Adrenal gland (tissue), 5 donors: ENCODE measurements around the gene MYEF2.

ENCODE experiments used
- CTCF ChIP-seq, 6 experiments: fragments of 450-650 bp in 4 of 6; fragments of 200-600 bp in 2 of 6; sonication (generic) in 1 of 6; IDR thresholded peaks; 1 replicate in 5 of 6; 2 replicates in 1 of 6; pipeline versions ENCODE4 v1.5.1 to v1.8.0; 2016 to 2021; ENCODE audit warnings: antibody characterized with exemption in 6 of 6, mild to moderate bottlenecking in 2 of 6, moderate library complexity in 1 of 6
- POLR2A ChIP-seq, 2 donors: fragments of 450-650 bp; IDR thresholded peaks; one replicate each; pipeline ENCODE4 v1.6.1; 2017; ENCODE audit warnings: antibody characterized with exemption in 2 of 2, mild to moderate bottlenecking in 2 of 2, moderate library complexity in 1 of 2
- donor health status: DM: no; HTN: no; CAD: no.

- TF ChIP-seq CTCF (IDR thresholded peaks at IDR 0.05) = no peak
- no peak for TF ChIP-seq POLR2A (IDR thresholded peaks at IDR 0.05)
Observed at GRCh38 chr15:48176112-48176511, 2.0 kb downstream of the MYEF2 start.
